Measurements from ENCODE around the gene LRRC46. TPM values are rescaled to one million over a fixed set of nuclear protein-coding genes. Genes with fewer than 3 reads are reported as not detected.
A peak's percentile ranks its signal among the peaks of the same experiment; 100 is the strongest.

The LRRC46 gene
- total and polyA plus RNA-seq, 2 of the 13 experiments (the other 11 are each of a cell fraction or from before 2014, with no cell fraction given): 0.09 TPM

DNA sequence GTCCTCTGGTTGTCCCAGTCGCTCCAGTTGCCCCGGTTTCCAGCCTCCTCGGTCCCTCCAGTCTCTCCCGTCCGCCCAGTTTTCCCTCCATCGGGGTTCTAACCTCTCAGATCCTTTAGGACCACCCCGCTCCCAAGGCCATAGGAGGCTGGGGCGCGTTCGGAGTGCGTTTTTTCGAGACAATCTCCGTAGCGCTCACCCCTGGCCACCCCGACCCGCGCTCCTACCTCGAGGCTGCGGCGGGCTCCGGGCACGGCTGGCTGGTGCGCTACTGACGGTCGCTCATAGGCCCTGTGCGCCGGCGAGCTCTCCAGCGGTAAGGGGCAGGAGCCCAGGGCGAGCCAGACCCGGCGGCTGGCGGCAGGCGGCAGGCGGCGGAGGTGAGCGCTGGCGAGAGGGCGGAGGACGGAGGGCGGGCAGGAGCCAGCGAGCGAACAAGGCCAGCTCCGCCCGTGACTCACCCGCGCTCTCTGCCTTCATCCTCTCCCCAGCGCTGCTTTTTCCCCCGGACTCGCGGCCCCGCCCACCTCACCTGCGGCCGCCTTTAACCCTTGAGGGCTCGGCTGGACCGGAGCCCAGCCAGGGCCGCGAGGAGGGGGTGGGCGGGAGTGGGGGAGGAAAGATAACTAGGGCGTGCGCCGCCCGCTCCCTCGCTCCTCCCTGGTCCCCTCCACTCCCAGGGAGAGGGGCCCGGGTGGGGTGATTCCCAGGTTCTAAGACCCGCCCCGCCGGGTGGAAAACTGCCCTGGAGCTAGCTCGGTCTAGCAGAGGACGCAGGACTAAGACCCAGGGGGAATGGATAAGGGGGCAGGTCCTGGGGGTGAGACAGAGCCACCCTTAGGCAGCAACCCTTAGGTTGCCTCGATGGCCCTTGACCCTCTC is 19.5 kb downstream of the LRRC46 start, which contains the start of gene SP6 (continued):
- TF ChIP-seq, protein P1, sequence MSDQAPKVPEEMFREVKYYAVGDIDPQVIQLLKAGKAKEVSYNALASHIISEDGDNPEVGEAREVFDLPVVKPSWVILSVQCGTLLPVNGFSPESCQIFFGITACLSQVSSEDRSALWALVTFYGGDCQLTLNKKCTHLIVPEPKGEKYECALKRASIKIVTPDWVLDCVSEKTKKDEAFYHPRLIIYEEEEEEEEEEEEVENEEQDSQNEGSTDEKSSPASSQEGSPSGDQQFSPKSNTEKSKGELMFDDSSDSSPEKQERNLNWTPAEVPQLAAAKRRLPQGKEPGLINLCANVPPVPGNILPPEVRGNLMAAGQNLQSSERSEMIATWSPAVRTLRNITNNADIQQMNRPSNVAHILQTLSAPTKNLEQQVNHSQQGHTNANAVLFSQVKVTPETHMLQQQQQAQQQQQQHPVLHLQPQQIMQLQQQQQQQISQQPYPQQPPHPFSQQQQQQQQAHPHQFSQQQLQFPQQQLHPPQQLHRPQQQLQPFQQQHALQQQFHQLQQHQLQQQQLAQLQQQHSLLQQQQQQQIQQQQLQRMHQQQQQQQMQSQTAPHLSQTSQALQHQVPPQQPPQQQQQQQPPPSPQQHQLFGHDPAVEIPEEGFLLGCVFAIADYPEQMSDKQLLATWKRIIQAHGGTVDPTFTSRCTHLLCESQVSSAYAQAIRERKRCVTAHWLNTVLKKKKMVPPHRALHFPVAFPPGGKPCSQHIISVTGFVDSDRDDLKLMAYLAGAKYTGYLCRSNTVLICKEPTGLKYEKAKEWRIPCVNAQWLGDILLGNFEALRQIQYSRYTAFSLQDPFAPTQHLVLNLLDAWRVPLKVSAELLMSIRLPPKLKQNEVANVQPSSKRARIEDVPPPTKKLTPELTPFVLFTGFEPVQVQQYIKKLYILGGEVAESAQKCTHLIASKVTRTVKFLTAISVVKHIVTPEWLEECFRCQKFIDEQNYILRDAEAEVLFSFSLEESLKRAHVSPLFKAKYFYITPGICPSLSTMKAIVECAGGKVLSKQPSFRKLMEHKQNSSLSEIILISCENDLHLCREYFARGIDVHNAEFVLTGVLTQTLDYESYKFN (CRISPR knock-in tag; conservative IDR thresholded peaks at IDR 0.05): peak; percentile 46; the same call in 1 of the 2 replicates
- no peak for TF ChIP-seq MEF2D (CRISPR knock-in tag; IDR thresholded peaks at IDR 0.05)
- TF ChIP-seq ZNF616 (CRISPR knock-in tag; IDR thresholded peaks at IDR 0.05; ENCODE audit: low read depth): no peak
- TF ChIP-seq, protein P2, sequence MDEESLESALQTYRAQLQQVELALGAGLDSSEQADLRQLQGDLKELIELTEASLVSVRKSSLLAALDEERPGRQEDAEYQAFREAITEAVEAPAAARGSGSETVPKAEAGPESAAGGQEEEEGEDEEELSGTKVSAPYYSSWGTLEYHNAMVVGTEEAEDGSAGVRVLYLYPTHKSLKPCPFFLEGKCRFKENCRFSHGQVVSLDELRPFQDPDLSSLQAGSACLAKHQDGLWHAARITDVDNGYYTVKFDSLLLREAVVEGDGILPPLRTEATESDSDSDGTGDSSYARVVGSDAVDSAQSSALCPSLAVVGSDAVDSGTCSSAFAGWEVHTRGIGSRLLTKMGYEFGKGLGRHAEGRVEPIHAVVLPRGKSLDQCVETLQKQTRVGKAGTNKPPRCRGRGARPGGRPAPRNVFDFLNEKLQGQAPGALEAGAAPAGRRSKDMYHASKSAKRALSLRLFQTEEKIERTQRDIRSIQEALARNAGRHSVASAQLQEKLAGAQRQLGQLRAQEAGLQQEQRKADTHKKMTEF (CRISPR knock-in tag; IDR thresholded peaks at IDR 0.05): peak; percentile 86
- TF ChIP-seq ZNF260 (CRISPR knock-in tag; IDR thresholded peaks at IDR 0.05; ENCODE audit: borderline replicate concordance, low read depth): no peak
- TF ChIP-seq, protein P3, sequence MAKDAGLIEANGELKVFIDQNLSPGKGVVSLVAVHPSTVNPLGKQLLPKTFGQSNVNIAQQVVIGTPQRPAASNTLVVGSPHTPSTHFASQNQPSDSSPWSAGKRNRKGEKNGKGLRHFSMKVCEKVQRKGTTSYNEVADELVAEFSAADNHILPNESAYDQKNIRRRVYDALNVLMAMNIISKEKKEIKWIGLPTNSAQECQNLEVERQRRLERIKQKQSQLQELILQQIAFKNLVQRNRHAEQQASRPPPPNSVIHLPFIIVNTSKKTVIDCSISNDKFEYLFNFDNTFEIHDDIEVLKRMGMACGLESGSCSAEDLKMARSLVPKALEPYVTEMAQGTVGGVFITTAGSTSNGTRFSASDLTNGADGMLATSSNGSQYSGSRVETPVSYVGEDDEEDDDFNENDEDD (CRISPR knock-in tag; IDR thresholded peaks at IDR 0.05; ENCODE audit: borderline replicate concordance): peak; percentile 73; the same call in 1 of the 2 replicates
- TF ChIP-seq RXRB (CRISPR knock-in tag; IDR thresholded peaks at IDR 0.05; ENCODE audit: borderline replicate concordance): peak; percentile 66; the same call in 1 of the 2 replicates
- TF ChIP-seq, protein P4, sequence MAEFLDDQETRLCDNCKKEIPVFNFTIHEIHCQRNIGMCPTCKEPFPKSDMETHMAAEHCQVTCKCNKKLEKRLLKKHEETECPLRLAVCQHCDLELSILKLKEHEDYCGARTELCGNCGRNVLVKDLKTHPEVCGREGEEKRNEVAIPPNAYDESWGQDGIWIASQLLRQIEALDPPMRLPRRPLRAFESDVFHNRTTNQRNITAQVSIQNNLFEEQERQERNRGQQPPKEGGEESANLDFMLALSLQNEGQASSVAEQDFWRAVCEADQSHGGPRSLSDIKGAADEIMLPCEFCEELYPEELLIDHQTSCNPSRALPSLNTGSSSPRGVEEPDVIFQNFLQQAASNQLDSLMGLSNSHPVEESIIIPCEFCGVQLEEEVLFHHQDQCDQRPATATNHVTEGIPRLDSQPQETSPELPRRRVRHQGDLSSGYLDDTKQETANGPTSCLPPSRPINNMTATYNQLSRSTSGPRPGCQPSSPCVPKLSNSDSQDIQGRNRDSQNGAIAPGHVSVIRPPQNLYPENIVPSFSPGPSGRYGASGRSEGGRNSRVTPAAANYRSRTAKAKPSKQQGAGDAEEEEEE (CRISPR knock-in tag; IDR thresholded peaks at IDR 0.05; ENCODE audit: borderline replicate concordance): no peak
- TF ChIP-seq, protein P5, sequence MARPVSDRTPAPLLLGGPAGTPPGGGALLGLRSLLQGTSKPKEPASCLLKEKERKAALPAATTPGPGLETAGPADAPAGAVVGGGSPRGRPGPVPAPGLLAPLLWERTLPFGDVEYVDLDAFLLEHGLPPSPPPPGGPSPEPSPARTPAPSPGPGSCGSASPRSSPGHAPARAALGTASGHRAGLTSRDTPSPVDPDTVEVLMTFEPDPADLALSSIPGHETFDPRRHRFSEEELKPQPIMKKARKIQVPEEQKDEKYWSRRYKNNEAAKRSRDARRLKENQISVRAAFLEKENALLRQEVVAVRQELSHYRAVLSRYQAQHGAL (CRISPR knock-in tag; IDR thresholded peaks at IDR 0.05; ENCODE audit: not compliant biosample characterization): peak; percentile 41
- no peak for TF ChIP-seq ZNF335 (CRISPR knock-in tag; IDR thresholded peaks at IDR 0.05)
- TF ChIP-seq, protein P6, sequence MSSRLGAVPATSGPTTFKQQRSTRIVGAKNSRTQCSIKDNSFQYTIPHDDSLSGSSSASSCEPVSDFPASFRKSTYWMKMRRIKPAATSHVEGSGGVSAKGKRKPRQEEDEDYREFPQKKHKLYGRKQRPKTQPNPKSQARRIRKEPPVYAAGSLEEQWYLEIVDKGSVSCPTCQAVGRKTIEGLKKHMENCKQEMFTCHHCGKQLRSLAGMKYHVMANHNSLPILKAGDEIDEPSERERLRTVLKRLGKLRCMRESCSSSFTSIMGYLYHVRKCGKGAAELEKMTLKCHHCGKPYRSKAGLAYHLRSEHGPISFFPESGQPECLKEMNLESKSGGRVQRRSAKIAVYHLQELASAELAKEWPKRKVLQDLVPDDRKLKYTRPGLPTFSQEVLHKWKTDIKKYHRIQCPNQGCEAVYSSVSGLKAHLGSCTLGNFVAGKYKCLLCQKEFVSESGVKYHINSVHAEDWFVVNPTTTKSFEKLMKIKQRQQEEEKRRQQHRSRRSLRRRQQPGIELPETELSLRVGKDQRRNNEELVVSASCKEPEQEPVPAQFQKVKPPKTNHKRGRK (CRISPR knock-in tag; IDR thresholded peaks at IDR 0.05): no peak
- no peak for TF ChIP-seq MATR3 (CRISPR knock-in tag; IDR thresholded peaks at IDR 0.05)
- no peak for TF ChIP-seq MAF1 (CRISPR knock-in tag; IDR thresholded peaks at IDR 0.05; ENCODE audit: borderline replicate concordance)
- TF ChIP-seq, protein P7, sequence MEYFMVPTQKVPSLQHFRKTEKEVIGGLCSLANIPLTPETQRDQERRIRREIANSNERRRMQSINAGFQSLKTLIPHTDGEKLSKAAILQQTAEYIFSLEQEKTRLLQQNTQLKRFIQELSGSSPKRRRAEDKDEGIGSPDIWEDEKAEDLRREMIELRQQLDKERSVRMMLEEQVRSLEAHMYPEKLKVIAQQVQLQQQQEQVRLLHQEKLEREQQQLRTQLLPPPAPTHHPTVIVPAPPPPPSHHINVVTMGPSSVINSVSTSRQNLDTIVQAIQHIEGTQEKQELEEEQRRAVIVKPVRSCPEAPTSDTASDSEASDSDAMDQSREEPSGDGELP (IDR thresholded peaks at IDR 0.05; ENCODE audit: borderline replicate concordance, low read depth): peak; percentile 43; the same call in 1 of the 2 replicates
- TF ChIP-seq NCOA2 (CRISPR knock-in tag; IDR thresholded peaks at IDR 0.05): no peak; the same call in 1 of the 2 replicates
- TF ChIP-seq ADNP (CRISPR knock-in tag; IDR thresholded peaks at IDR 0.05): no peak

Measured in HepG2 (cell line).